ENCODE measurements around the gene POMP.

Gene POMP

DNA sequence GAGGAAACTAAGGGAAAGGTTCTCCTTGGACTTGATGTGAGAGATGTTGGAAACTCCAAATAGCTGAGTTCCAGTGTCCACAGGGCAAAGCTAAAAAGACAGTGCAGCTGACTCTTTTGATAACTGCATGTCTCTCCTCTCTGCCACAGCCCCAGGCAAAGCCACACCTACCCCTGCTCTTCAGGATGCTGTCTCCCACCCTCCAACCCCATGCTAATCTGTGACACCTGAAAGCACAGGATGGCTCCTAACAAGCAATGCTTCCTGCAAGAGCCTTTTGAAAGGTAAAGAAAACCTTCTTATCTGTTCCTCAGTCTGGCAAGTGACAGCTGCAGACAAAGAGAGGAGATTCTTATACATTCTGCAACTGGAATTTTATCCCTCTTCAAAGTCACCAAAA, 45.4 kb downstream of the POMP start:
- no peak for DNase-seq

DNA sequence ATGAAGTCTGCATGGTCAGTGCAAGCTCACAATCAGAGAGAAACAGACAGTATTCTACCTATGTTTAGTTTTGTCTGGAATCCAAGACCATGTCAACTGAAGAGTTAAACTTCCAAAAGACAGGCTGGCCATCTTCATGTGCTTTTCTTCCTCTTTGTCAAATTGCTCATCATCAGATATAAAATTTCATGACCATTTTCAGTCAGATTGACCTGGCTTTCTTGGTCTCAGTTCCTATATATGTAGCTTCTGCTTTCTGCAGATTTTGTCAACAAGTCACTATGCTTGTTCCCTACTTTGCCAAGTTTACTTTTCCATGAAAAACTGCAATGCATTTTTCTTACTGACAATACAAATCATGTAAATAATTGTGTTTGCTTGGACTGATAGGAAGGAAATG, 46.0 kb downstream of the POMP start:
- DNase-seq = no peak

DNA sequence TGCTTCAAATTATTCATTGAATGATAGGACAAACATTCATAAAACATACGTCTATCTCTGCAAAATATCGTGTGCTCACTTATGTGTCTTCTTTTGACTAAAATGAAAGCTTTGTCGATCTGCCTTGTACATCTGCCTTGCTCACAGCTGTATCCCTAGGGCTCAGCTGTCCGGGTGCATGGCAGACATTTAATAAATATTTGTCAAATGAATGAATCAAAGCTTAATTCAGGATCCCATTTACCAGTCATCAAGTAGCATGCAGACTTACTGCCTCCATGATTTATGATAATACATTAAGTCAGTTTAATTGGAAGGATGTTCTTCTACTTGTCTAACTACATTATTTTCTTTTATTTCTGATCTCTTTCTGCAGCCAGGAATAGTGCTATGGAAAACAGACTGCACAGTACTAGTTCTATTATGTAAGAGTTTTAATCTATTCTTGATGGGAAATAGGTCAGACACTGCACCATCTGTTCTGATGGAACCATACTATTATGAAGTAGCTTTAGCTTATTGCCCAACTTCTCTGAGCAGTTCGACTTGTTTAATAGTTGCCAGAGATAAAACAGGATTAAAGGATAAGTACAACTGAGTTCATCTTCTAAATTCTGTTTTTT, 46.6 kb downstream of the POMP start:
- DNase-seq = no peak

DNA sequence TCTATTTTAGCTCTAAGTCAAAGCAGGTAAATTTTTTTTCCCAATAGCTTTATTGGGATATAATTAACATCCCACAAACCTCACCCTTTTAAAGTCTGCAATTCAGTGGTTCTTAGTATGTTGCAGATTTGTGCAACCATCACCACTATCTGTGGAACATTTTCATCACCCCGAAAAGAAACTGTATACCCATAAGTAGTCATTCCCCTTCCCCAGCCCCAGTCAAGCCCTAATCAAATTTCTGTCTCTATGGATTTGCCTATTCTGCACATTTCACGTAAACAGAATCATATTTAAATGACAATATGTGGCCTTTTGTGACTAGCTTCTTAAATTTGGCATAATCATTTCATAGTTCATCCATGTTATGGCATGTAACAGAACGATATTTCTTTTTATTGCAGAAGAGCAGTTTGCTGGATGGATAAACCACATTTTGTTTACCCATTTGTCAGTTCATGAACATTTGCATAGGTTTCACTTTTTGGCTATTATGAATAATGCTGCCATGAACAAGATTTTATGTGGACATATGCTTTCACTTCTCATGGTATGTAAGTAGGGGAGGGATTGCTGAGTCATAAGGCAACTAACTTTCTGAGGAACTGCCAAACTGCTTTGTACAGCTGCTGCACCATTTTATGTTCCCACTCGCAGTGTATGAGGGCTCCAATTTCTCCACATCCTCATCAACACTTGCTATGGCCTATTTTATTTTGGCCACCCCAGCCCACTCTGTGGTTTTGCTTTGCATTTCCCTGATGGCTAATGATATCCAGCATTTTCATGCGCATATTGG, 48.9 kb downstream of the POMP start:
- DNase-seq = no peak

DNA sequence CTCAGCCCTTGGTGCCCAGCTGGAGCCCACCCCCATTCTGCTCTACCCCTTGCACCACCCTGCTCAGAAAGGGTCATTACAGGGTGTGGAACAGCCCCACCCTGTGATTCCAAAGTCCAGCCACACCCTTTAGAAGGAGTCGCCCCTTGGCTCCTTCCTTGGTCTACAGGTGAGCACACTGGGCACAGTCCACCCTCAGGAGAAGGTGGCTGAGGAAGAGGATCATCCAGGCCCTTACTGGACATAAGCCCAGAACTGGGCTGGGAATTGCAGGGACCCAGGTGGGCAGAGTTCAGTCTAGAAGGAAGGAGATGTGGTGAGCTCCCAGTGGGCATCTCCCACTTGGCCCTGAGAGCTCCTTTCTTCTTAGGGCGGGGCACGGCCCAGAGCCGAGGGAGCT, 51.2 kb downstream of the POMP start:
- DNase-seq = no peak

DNA sequence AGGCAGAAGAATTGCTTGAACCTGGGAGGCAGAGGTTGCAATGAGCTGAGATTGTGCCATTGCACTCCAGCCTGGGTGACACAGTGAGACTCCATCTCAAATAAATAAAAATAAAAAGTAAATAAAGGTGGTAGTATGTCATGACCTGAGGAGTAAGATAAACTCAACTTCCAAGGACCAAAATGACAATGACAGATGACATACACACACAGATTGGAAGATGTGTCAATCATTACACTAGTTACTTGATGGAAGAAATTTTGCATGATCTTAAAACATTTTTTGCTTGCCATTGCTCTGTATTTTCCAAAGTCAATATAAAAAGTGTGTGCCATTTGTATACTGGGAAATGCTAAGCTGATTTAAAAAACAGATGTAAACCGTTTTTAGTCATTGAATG, 55.7 kb downstream of the POMP start:
- DNase-seq = no peak

DNA sequence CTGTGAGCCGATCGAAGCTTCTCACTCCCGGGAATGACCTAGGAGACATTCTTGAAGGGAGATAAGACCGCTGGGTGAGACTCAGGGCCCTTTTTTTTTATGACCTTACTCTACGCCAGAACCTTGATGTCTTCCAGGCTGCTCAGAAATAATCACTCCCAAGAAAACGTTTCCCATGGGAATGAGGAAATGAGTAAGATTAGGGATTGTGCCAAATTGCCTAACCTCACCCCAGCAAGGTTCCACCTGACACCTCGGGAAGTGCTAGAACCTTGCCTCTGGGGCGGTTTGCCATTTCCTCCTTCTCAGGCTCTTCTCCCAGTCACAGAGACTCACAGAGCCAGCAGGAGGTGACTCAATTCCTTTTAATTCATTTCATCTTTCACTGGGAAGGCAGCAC, 57.6 kb downstream of the POMP start:
- DNase-seq = no peak

DNA sequence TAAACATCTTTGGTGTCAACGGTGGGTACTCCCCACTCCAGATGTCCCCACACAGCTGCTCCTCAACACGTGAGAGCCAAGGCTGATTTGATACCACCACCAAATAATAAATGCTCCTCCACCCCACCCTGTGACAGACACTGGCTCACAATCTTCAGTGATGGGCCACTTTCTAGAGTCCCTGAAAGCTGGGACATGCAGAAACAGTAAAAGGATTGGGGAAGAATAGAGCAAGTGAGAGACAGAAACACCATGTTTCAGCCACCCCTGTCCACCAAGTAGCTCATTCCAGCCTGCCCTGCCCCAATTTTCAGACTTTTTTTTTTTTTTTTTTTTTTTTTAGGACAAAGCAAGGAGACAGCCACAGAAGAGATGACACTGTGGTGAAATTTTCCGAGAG, 58.2 kb downstream of the POMP start:
- no peak for DNase-seq

DNA sequence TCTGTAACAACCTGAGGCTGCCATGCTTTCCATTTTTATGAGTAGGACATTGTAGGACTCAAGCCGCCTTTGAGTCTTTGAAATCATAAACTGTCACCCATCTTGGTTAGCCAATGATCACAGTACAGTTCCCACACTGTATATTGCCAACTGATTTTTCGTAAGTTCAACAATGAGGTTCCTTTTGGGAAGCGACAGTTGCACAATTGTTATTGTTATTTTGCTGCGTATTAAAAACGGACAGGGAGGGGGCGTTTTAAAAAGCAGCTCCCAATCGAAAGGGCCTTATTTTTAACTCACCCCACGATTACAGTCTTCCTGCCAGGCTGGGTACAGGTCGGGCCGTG, 59.2 kb downstream of the POMP start:
- DNase-seq = no peak

DNA sequence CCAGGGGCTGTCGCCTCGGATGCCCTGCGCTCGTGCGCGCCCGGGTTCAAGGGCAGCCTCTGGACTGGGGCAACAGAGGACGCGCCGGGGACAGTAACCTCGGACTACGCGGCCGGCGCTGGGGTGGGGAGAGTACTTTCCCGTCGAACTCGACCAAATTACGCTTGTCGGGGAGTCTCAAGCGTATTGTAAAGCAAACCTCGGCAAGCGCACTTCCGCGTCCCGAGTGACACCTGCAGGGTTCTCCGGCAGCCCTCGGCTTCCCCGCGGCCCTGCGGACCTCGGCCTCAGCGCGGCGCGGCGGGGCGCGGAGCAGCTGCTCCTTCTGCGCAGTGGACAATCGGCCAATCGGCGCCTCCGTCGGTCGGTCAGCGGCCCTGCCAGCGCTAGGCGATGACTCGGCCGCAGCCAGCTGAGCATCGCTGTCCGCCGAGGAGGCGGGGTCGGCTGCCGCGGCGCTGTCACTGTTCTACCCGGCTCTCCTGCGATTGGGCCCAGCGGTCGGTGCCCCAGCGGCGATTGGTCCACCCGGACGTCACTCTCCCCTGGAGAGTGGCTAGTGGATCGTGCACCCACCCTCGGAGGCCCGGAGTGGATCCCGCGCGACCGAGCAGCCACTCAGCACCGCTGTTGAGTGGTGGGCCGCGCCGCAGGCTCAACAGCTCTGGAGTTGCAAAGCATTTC, 59.8 kb downstream of the POMP start, which contains the start of gene SLC46A3:
Gene SLC46A3, minus strand, starts transcription at position 428 of the 684 bp plus-strand sequence. CDS start 972 bp downstream, outside the sequence.
- peak; percentile 88 for DNase-seq

DNA sequence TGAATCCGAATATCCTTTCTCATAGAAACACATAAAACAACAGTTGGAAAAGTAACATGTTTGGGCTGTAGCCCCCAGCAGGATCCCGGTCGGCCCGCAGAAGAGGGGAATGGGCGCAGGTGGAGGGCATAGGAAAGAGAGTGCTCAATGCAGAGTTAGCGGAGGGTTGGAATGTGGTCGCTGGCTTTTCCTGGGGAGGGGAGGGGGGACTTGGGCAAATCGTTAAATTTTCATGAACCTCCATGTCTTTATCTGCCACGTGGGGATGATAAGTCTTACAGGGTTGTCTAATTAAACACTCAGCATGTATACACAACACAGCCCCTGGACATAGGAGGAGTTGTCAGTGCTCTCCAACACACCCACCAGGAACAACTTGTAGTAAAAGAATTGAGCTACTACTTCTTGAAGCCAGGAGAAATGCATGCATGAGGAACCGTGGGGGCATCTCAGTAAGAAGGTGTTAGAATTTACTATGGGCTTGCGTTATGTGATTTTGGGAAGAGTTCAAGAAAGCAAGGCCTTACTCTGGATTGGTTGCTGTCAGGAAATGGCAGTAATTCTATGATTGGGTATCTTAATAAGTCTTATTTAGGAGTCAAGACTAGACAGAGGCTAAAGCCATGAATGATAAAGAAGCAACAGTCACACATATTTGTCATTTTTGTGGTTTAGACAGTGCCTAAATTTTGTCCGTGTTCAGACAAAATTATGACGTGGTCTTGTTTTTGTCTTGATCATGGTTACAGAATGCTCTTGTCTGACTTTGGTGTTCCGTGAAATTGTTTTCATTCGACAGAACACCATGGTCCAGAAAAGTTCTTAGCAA, 60.5 kb downstream of the POMP start:
- DNase-seq = no peak

DNA sequence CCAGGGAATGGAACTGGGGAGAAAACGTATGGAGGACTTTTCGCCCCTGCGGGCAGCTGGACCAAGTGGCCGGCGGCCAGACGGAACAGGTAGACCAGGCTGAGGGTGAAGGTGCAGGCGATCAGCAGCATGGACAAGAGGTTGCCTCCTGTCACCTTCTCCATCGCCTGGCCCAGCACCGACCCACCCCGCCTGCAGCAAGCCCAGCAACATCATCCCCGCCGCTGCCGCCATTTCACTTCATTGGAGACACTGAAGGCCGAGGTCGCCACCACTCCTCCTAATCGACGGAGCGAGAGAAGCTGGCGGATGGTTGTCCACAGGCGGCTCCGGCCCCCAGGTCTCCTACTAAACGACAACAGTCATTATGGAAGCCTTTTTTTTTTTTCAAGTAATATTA, 64.9 kb downstream of the POMP start:
- no peak for DNase-seq

DNA sequence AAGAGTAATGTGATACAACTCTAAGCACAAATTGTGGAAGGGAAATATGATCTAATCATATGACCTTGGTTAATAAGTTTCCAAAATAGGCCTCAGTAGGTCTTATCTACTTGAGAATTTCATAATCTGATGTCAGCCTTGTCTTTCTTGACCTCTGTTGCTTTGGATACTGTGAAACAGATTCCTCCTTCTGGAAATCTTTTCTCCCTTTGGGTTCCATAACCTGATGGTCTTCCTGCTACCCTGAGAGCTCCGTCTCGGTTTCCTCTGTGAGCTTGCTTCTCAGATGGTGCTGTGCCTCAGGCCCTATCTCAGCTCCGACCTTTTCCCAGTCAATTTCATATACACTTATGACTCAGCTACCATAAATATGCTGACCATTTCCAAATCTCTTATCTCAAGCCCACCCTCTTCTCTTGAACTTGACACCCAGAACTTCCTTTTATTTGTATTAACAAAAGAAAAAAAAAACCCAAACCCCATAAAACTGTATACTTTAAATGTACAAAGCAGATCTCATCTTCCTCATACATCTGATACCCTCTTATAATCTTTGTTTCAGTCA, 66.2 kb downstream of the POMP start:
- no peak for DNase-seq
